Naive thymus-derived CD4-positive, alpha-beta T cell (primary cell): ENCODE measurements around the gene FAM222A. TPM values are rescaled to one million over a fixed set of nuclear protein-coding genes. Genes with fewer than 3 reads are reported as not detected.

Source experiments
- ATAC-seq: fragments of 150-1000 bp; cut with Tn5 transposase; 2 replicates; pipeline ENCODE4 v1.10.0; 2021; ENCODE audit warnings: mild to moderate bottlenecking, moderate library complexity
- CTCF ChIA-PET: fragments of 350-600 bp; sonication (Branson Sonifier 250); formaldehyde crosslinking; loops from one replicate; lab custom pipeline; 2021; ENCODE audit warnings: antibody characterized with exemption; lab: Charles Lee
- POLR2A ChIA-PET: fragments of 350-600 bp; sonication (Branson Sonifier 250); formaldehyde crosslinking; loops from one replicate; lab custom pipeline; 2021; ENCODE audit warnings: antibody characterized with exemption, inconsistent platforms; lab: Charles Lee
- DNase-seq, 9 donors: peaks; one replicate each; pipeline versions ENCODE4 v3.0.0 to v3.0.0-alpha.2; 2020 to 2022; ENCODE audit warnings: mixed read lengths in 1 of 9
- H3K27ac ChIP-seq: one replicate; pipeline ENCODE4 v1.7.0; 2013; ENCODE audit warnings: mild to moderate bottlenecking, low read depth, low read length, moderate library complexity
- H3K27me3 ChIP-seq, 2 donors: one replicate each; pipeline ENCODE4 v1.7.0; 2013; ENCODE audit warnings: low read length in 2 of 2, mild to moderate bottlenecking in 2 of 2, moderate library complexity in 2 of 2; ENCODE audit not compliant: control insufficient read depth in 2 of 2, insufficient read depth in 2 of 2
- H3K36me3 ChIP-seq, 3 experiments: 1 replicate in 2 of 3; 2 replicates in 1 of 3; pipeline ENCODE4 v1.7.0; 2013; ENCODE audit warnings: low read length in 3 of 3, mild to moderate bottlenecking in 3 of 3, moderate library complexity in 1 of 3; ENCODE audit not compliant: insufficient read depth in 3 of 3, control insufficient read depth in 2 of 3
- H3K4me1 ChIP-seq, 2 donors: one replicate each; pipeline ENCODE4 v1.7.0; 2013; ENCODE audit warnings: low read length in 2 of 2, mild to moderate bottlenecking in 2 of 2, moderate library complexity in 1 of 2; ENCODE audit not compliant: control insufficient read depth in 2 of 2, insufficient read depth in 2 of 2
- H3K4me3 ChIP-seq: 2 replicates; pipeline ENCODE4 v1.7.0; 2013; ENCODE audit warnings: mild to moderate bottlenecking, low read length
- H3K9me3 ChIP-seq, 3 experiments: 1 replicate in 2 of 3; 2 replicates in 1 of 3; pipeline ENCODE4 v1.7.0; 2013; ENCODE audit warnings: low read length in 3 of 3; ENCODE audit not compliant: control insufficient read depth in 2 of 3
- H3K27ac Mint-ChIP-seq, 9 donors: one replicate each; pipeline ENCODE4 v1.8.0; 2020 to 2022; ENCODE audit warnings: mixed read lengths in 9 of 9, mild to moderate bottlenecking in 8 of 9, moderate library complexity in 5 of 9, inconsistent platforms in 2 of 9
- H3K27me3 Mint-ChIP-seq, 5 donors: one replicate each; pipeline ENCODE4 v1.8.0; 2021 to 2022; ENCODE audit warnings: mixed read lengths in 5 of 5, mild to moderate bottlenecking in 1 of 5
- H3K36me3 Mint-ChIP-seq, 5 donors: one replicate each; pipeline ENCODE4 v1.8.0; 2020 to 2022; ENCODE audit warnings: mixed read lengths in 5 of 5, mild to moderate bottlenecking in 3 of 5, inconsistent platforms in 1 of 5
- H3K4me1 Mint-ChIP-seq, 7 donors: one replicate each; pipeline ENCODE4 v1.8.0; 2020 to 2022; ENCODE audit warnings: mixed read lengths in 7 of 7, mild to moderate bottlenecking in 3 of 7, inconsistent platforms in 1 of 7
- H3K4me3 Mint-ChIP-seq, 10 donors: one replicate each; pipeline ENCODE4 v1.8.0; 2020 to 2022; ENCODE audit warnings: mild to moderate bottlenecking in 10 of 10, mixed read lengths in 10 of 10, moderate library complexity in 6 of 10, inconsistent platforms in 2 of 10
- H3K9me3 Mint-ChIP-seq, 11 donors: one replicate each; pipeline ENCODE4 v1.8.0; 2020 to 2022; ENCODE audit warnings: mixed read lengths in 11 of 11, mild to moderate bottlenecking in 4 of 11, inconsistent platforms in 1 of 11, moderate library complexity in 1 of 11
- intact Hi-C, 2 donors: fragments of 100-400 bp; cut with micrococcal nuclease; formaldehyde crosslinking; loops; one replicate each; pipeline ENCODE4 v1.15.1; 2023
- polyA plus RNA-seq, 2 donors: library from polyadenylated mRNA; unstranded; fragments of 300-500 nt; fragmentation: Illumina TruSeq; gene quantifications; one replicate each; pipeline ENCODE4 v1.2.3, GENCODE V29; 2021
- total RNA-seq, 6 experiments: library from RNA in 5 of 6; stranded (reverse) in 5 of 6; gene quantifications; 1 replicate in 5 of 6; 2 replicates in 1 of 6; pipeline ENCODE4 v1.2.3 and lab custom pipeline; 2021 to 2026

The FAM222A gene
- total and polyA plus RNA-seq, 7 experiments from 2014 or later: 0.08 to 1.6 (median 0.38) TPM

DNA sequence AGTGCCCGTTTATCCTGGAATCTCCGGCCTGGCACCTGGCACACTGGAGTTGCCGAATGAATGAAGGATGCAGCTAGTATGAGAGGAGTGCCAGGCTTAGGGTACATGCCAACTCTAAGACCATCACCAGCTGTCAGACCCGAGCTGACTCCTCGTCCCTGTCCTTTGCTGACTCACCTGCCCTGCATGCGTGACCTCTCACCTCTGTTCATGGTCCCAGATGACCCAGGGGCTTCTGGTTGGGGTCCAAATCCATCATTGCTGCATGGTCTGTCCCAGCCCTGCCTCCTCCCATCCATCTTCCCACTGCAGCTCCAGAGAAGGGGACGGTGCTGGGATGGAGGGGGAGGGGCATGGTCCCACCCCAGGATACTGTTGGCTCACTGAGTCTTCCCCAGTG is 9.9 kb upstream of the FAM222A start:
- intact Hi-C loops: no loop called here
- Histone ChIP-seq H3K36me3 (no peaks in the 10 kb centered on the region), H3K27me3 (no peaks in the 10 kb centered on the region), H3K4me1 (no peaks in the 10 kb centered on the region), H3K27ac (no peak overlapping the region), H3K9me3 (no peaks in the 10 kb centered on the region), H3K4me3 (no peak overlapping the region)
- CTCF ChIA-PET: interaction anchor here (1.2 kb wide), 1 partner anchor 11 kb away, joined by 3 read pairs; no protein-coding TSS in a partner anchor
- Mint-ChIP-seq H3K27me3 (peaks cover 2 to 17% (median 5%) of the 10 kb centered on the region in 5 donors), H3K4me1 (no peaks in the 10 kb centered on the region), H3K36me3 (no peaks in the 10 kb centered on the region), H3K4me3 (no peak overlapping the region), H3K27ac (no peak overlapping the region), H3K9me3 (no peaks in the 10 kb centered on the region)
- POLR2A ChIA-PET: no interaction called here
- DNase-seq (no peak), ATAC-seq (no peak)

DNA sequence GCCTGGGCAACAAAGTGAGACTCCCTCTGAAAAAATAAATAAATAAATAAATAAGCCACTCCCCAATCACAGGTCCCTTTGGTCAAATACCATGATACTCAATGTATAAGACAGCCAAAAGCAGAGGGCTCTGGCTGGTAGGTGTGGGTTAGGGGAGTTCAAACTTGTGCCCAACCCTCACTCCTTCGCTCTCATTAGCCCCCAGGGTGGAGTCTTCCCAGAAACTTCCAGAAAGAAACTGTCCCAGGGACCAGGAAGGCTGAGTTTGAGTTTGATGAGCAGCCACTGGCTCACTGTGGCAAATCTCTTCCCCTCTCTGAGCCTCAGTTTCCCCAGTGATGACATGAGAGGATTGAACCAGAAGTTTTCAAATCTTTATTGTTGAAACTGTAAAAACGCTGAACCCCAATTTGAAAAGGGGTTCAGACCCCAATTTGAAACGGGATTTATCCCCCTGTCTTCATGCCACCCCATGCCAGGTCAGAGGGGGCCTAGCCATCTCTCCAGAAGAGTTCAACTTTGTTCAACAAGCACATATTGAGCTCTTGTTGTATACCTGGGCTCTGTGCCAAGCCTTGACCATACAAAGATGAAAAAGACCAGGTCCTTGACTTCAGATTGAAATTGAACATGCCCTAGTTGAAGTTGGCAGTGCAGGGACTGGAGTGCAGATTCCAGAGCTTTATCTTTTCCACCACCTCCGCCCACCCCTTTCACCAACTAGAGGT is 9.1 kb upstream of the FAM222A start:
- H3K9me3 Mint-ChIP-seq: no peaks in the 10 kb centered on the region
- Histone ChIP-seq H3K4me3 (no peak overlapping the region), H3K27ac (no peak overlapping the region), H3K4me1 (no peaks in the 10 kb centered on the region), H3K36me3 (no peaks in the 10 kb centered on the region), H3K9me3 (no peaks in the 10 kb centered on the region), H3K27me3 (no peaks in the 10 kb centered on the region)
- no peak for DNase-seq
- H3K27ac Mint-ChIP-seq: no peak overlapping the region
- intact Hi-C loops: no loop called here
- ChIA-PET POLR2A (no interaction called here), CTCF (no interaction called here)
- H3K27me3 Mint-ChIP-seq: peaks cover 2 to 17% (median 5%) of the 10 kb centered on the region in 5 donors
- H3K36me3 Mint-ChIP-seq: no peaks in the 10 kb centered on the region
- no peak for ATAC-seq
- H3K4me1 Mint-ChIP-seq: no peaks in the 10 kb centered on the region
- no peak overlapping the region for H3K4me3 Mint-ChIP-seq

DNA sequence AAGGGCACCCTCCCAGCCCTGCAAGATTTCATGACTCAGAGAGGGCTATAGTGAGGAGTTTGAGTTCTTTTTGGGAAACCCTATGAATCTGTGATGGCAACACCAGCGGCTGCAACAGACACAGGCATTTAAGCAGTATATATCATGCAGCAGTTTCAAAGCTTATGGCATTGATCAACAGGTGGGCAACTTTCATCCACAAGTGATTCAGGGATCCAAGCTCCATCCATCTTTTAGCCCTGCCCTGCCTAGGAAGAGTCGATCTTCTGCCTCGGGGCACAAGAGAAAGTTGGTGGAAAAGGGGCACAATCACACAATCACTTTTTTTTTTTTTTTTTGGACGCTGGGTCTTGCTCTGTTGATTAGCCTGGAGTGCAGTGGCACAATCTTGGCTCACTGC is 8.3 kb upstream of the FAM222A start:
- Histone ChIP-seq H3K36me3 (no peaks in the 10 kb centered on the region), H3K4me3 (no peak overlapping the region), H3K9me3 (no peaks in the 10 kb centered on the region), H3K27ac (no peak overlapping the region), H3K27me3 (no peaks in the 10 kb centered on the region), H3K4me1 (no peaks in the 10 kb centered on the region)
- DNase-seq: no peak
- Mint-ChIP-seq H3K4me3 (no peak overlapping the region), H3K27me3 (peaks cover 3 to 24% (median 11%) of the 10 kb centered on the region in 5 donors), H3K9me3 (no peaks in the 10 kb centered on the region), H3K27ac (no peak overlapping the region), H3K4me1 (no peaks in the 10 kb centered on the region), H3K36me3 (no peaks in the 10 kb centered on the region)
- intact Hi-C loops: no loop called here
- ChIA-PET CTCF (no interaction called here), POLR2A (no interaction called here)
- no peak for ATAC-seq

DNA sequence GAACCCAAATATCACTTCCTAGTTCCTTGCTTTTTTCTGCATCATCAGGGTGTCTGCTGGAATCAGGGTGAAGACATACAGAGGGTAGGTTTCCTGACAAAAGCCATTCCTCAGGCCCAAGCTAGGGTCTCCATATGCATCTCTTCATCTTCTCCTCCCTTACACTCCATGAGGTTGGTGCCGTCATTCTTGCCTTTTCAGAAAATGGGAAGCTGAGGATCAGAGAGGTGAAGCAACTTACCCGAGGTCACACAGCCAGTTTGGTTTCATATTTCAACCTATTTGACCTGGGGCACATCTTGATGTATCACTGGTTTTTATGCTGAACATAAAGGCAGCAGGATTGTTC is 7.3 kb upstream of the FAM222A start:
- H3K9me3 Mint-ChIP-seq: no peaks in the 10 kb centered on the region
- DNase-seq (no peak), ATAC-seq (no peak)
- intact Hi-C loops: no loop called here
- POLR2A ChIA-PET: no interaction called here
- H3K36me3 ChIP-seq: no peaks in the 10 kb centered on the region
- H3K27me3 ChIP-seq: no peaks in the 10 kb centered on the region
- H3K27ac Mint-ChIP-seq: no peak overlapping the region
- H3K4me3 ChIP-seq: no peak overlapping the region
- H3K4me1 ChIP-seq: no peaks in the 10 kb centered on the region
- no peaks in the 10 kb centered on the region for H3K36me3 Mint-ChIP-seq
- no peak overlapping the region for H3K27ac ChIP-seq
- CTCF ChIA-PET: no interaction called here
- no peaks in the 10 kb centered on the region for H3K9me3 ChIP-seq
- no peaks in the 10 kb centered on the region for H3K4me1 Mint-ChIP-seq
- H3K4me3 Mint-ChIP-seq: no peak overlapping the region
- H3K27me3 Mint-ChIP-seq: peaks cover 12 to 33% (median 22%) of the 10 kb centered on the region in 5 donors

DNA sequence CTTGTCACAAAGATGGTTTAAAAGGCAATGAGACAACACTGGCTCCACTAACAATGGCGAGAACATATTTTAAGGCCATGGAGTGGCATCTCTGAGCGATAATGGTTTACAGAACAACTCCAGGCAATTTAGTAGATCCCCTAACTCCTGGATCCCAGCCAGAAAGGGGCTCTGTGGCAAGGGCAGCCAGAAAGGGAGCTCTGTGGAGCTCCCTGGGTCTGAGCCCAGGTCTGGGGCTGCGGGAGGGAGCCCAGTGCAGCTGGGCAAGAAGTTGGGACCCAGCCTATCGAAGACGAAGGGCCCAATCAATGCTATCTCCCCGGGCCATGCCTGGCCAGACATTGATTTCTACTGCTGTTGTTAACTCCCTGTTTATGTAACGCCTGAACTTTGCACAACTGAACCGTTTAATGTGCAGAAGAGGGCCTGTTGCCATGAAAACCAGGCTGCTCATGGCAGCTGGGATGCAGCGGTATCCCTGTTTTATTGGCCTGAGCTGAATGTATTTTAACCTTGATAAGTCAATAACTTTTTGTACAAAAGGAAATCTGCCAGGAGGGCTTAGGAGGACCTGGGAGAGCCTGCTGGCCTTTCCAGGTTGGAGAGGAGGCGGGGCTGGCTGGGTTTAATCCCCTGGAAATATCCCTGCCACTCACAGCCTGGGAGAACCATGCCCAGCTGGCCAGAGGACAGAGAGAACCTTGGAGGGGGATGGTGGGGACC is 6.7 kb upstream of the FAM222A start:
- no peaks in the 10 kb centered on the region for H3K36me3 Mint-ChIP-seq

DNA sequence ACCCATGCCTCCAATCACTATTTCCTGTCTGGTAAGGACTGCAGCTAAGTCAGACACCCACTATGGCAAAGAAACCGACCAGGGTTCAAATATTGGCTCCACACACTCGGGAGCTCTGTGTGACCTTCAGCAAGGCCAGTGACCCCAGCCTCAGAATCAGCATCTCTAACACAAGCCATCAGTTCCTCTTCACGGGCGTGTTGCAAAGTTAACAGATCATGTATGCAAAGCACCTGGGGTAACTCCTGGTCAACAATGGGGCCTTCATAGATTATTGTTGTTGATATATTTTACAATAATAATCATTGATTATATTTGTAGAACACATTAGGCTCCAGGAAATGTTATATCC is 6.2 kb upstream of the FAM222A start:
- Histone ChIP-seq H3K27ac (no peak overlapping the region), H3K27me3 (no peaks in the 10 kb centered on the region), H3K9me3 (no peaks in the 10 kb centered on the region), H3K4me3 (no peak overlapping the region), H3K36me3 (no peaks in the 10 kb centered on the region), H3K4me1 (no peaks in the 10 kb centered on the region)
- H3K4me3 Mint-ChIP-seq: no peak overlapping the region
- no peak for ATAC-seq
- no peak for DNase-seq
- intact Hi-C loops: no loop called here
- H3K4me1 Mint-ChIP-seq: no peaks in the 10 kb centered on the region
- CTCF ChIA-PET: no interaction called here
- peaks cover 20 to 36% (median 27%) of the 10 kb centered on the region in 5 donors for H3K27me3 Mint-ChIP-seq
- no peaks in the 10 kb centered on the region for H3K9me3 Mint-ChIP-seq
- no peaks in the 10 kb centered on the region for H3K36me3 Mint-ChIP-seq
- POLR2A ChIA-PET: no interaction called here
- H3K27ac Mint-ChIP-seq: no peak overlapping the region

More for the DNA sequence above, 6.7 kb upstream of the FAM222A start:
- Histone ChIP-seq H3K27me3 (no peaks in the 10 kb centered on the region), H3K4me3 (no peak overlapping the region), H3K36me3 (no peaks in the 10 kb centered on the region), H3K9me3 (no peaks in the 10 kb centered on the region), H3K4me1 (no peaks in the 10 kb centered on the region), H3K27ac (no peak overlapping the region)
- no peak for DNase-seq
- no peak overlapping the region for H3K4me3 Mint-ChIP-seq
- intact Hi-C loops: no loop called here
- ATAC-seq: no peak
- H3K4me1 Mint-ChIP-seq: no peaks in the 10 kb centered on the region
- H3K9me3 Mint-ChIP-seq: no peaks in the 10 kb centered on the region
- H3K27ac Mint-ChIP-seq: peak overlapping the region in 1 of 9 donors; percentile 62
- ChIA-PET POLR2A (no interaction called here), CTCF (no interaction called here)
- H3K27me3 Mint-ChIP-seq: peaks cover 17 to 38% (median 27%) of the 10 kb centered on the region in 5 donors

DNA sequence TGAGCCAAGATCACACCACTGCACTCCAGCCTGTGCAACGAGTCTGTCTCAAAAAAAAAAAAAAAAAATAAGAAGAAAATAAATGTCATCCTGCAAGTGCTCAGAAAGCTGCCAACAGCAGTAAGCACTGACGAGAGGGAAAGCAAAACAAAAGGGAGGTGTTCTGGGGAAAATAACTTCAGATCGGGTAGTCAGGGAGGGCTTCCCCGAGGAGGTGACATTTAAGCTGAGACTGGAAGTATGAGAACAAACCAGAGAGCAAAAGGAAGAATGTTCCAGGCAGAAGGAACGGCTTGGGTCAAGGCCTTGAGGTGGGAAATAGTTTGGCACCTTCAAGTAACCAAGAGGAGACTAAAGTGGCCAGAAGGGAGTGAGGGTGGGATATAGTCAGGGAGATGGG is 4.7 kb upstream of the FAM222A start:
- Histone ChIP-seq H3K4me1 (peaks cover 0 to 5% of the 10 kb centered on the region in 2 donors), H3K9me3 (no peaks in the 10 kb centered on the region), H3K27me3 (no peaks in the 10 kb centered on the region), H3K36me3 (no peaks in the 10 kb centered on the region), H3K27ac (no peak overlapping the region), H3K4me3 (no peak overlapping the region)
- no peaks in the 10 kb centered on the region for H3K9me3 Mint-ChIP-seq
- intact Hi-C loops: no loop called here
- H3K4me1 Mint-ChIP-seq: peaks cover 0 to 4% (median 0%) of the 10 kb centered on the region in 7 donors
- H3K27me3 Mint-ChIP-seq: peaks cover 21 to 32% (median 29%) of the 10 kb centered on the region in 5 donors
- ATAC-seq: no peak
- no peak overlapping the region for H3K27ac Mint-ChIP-seq
- ChIA-PET CTCF (interaction anchor here (0.8 kb wide), 1 partner anchor 111 kb away, joined by 3 read pairs; no protein-coding TSS in a partner anchor), POLR2A (no interaction called here)
- DNase-seq: no peak
- no peaks in the 10 kb centered on the region for H3K36me3 Mint-ChIP-seq
- no peak overlapping the region for H3K4me3 Mint-ChIP-seq
